Muscle layer of colon (tissue), 2 donors: ENCODE data around the gene RPTOR.
"Not testable (repeated sequence)": the region's sequence is repeated elsewhere in the genome, so short reads cannot be mapped to it uniquely, and the experiment has no call there.

Experiments used
- H3K27ac ChIP-seq: one replicate; pipeline ENCODE4 v1.7.0; 2013; ENCODE audit warnings: low read depth, mild to moderate bottlenecking, low read length, moderate library complexity
- H3K27me3 ChIP-seq, 2 donors: one replicate each; pipeline ENCODE4 v1.7.0; 2013; ENCODE audit warnings: low read length in 2 of 2, mild to moderate bottlenecking in 2 of 2; ENCODE audit not compliant: insufficient read depth in 2 of 2, control insufficient read depth in 1 of 2
- H3K36me3 ChIP-seq: one replicate; pipeline ENCODE4 v1.7.0; 2013; ENCODE audit warnings: mild to moderate bottlenecking, low read length; ENCODE audit not compliant: insufficient read depth
- H3K4me1 ChIP-seq: one replicate; pipeline ENCODE4 v1.7.0; 2013; ENCODE audit warnings: mild to moderate bottlenecking, low read length; ENCODE audit not compliant: insufficient read depth
- H3K4me3 ChIP-seq, 2 donors: one replicate each; pipeline ENCODE4 v1.7.0; 2013; ENCODE audit warnings: low read length in 2 of 2, low read depth in 1 of 2, mild to moderate bottlenecking in 1 of 2, moderate library complexity in 1 of 2
- H3K9ac ChIP-seq: one replicate; pipeline ENCODE4 v1.7.0; 2013; ENCODE audit warnings: low read length
- H3K9me3 ChIP-seq: one replicate; pipeline ENCODE4 v1.7.0; 2013; ENCODE audit warnings: mild to moderate bottlenecking, low read length
- donor health status: abdominal sarcoma.
- donor health status: Adenocarcinoma of cecum.

RPTOR gene

GRCh38 chr17:80874866-80875445 is 330.3 kb downstream of the RPTOR start:
- H3K27me3 ChIP-seq = no peaks in the 10 kb centered on the region
- H3K4me1 ChIP-seq = no peaks in the 10 kb centered on the region
- H3K27ac ChIP-seq = no peak overlapping the region

GRCh38 chr17:80875480-80875995 is 330.9 kb downstream of the RPTOR start:
- not testable (repeated sequence) for H3K27me3 ChIP-seq, H3K27ac ChIP-seq, H3K4me3 ChIP-seq, H3K9me3 ChIP-seq, H3K9ac ChIP-seq, H3K36me3 ChIP-seq, H3K4me1 ChIP-seq

More at GRCh38 chr17:80874866-80875445, 330.3 kb downstream of the RPTOR start:
- no peak overlapping the region for H3K9ac ChIP-seq
- no peaks in the 10 kb centered on the region for H3K36me3 ChIP-seq
- no peaks in the 10 kb centered on the region for H3K9me3 ChIP-seq
- H3K4me3 ChIP-seq = no peak overlapping the region

GRCh38 chr17:80876456-80876949 is 331.9 kb downstream of the RPTOR start:
- H3K36me3 ChIP-seq, H3K27me3 ChIP-seq: not testable (repeated sequence)

GRCh38 chr17:80876950-80877728 is 332.5 kb downstream of the RPTOR start:
- H3K36me3 ChIP-seq = peaks cover 6% of the 10 kb centered on the region
- no peak overlapping the region for H3K4me3 ChIP-seq
- H3K27ac ChIP-seq = no peak overlapping the region
- H3K27me3 ChIP-seq = no peaks in the 10 kb centered on the region
- no peaks in the 10 kb centered on the region for H3K4me1 ChIP-seq
- no peaks in the 10 kb centered on the region for H3K9me3 ChIP-seq
- H3K9ac ChIP-seq = no peak overlapping the region

More at GRCh38 chr17:80876456-80876949, 331.9 kb downstream of the RPTOR start:
- not testable (repeated sequence) for H3K4me1 ChIP-seq, H3K27ac ChIP-seq, H3K9me3 ChIP-seq, H3K4me3 ChIP-seq, H3K9ac ChIP-seq

GRCh38 chr17:80877729-80878303 is 333.2 kb downstream of the RPTOR start:
- H3K9ac ChIP-seq = no peak overlapping the region
- H3K4me1 ChIP-seq = no peaks in the 10 kb centered on the region
- peaks cover 10% of the 10 kb centered on the region for H3K36me3 ChIP-seq
- H3K27me3 ChIP-seq = no peaks in the 10 kb centered on the region
- H3K9me3 ChIP-seq = no peaks in the 10 kb centered on the region
- no peak overlapping the region for H3K4me3 ChIP-seq
- no peak overlapping the region for H3K27ac ChIP-seq

GRCh38 chr17:80878876-80879722 is 334.5 kb downstream of the RPTOR start:
- Histone ChIP-seq H3K4me1 (no peaks in the 10 kb centered on the region), H3K9me3 (no peaks in the 10 kb centered on the region), H3K36me3 (peaks cover 22% of the 10 kb centered on the region), H3K9ac (no peak overlapping the region), H3K27ac (no peak overlapping the region), H3K4me3 (no peak overlapping the region), H3K27me3 (no peaks in the 10 kb centered on the region)

- H3K9me3 ChIP-seq = no peaks in the 10 kb centered on the region
- no peak overlapping the region for H3K4me3 ChIP-seq
- no peak overlapping the region for H3K27ac ChIP-seq
- H3K27me3 ChIP-seq = no peaks in the 10 kb centered on the region
- H3K36me3 ChIP-seq = peaks cover 31% of the 10 kb centered on the region
- no peaks in the 10 kb centered on the region for H3K4me1 ChIP-seq
- H3K9ac ChIP-seq = no peak overlapping the region
Observed at GRCh38 chr17:80879723-80880647, 335.3 kb downstream of the RPTOR start.

- no peak overlapping the region for H3K9ac ChIP-seq
- no peaks in the 10 kb centered on the region for H3K27me3 ChIP-seq
- no peaks in the 10 kb centered on the region for H3K9me3 ChIP-seq
- no peaks in the 10 kb centered on the region for H3K4me1 ChIP-seq
- H3K4me3 ChIP-seq = no peak overlapping the region
- H3K36me3 ChIP-seq = peaks cover 37% of the 10 kb centered on the region
- no peak overlapping the region for H3K27ac ChIP-seq
Observed at GRCh38 chr17:80880648-80880985, 336.0 kb downstream of the RPTOR start.

- no peaks in the 10 kb centered on the region for H3K27me3 ChIP-seq
- no peaks in the 10 kb centered on the region for H3K4me1 ChIP-seq
- H3K36me3 ChIP-seq = peaks cover 37% of the 10 kb centered on the region
- H3K9ac ChIP-seq = no peak overlapping the region
- no peak overlapping the region for H3K27ac ChIP-seq
- H3K4me3 ChIP-seq = no peak overlapping the region
- no peaks in the 10 kb centered on the region for H3K9me3 ChIP-seq
Observed at GRCh38 chr17:80881306-80881705, 336.7 kb downstream of the RPTOR start.

- peaks cover 37% of the 10 kb centered on the region for H3K36me3 ChIP-seq
Observed at GRCh38 chr17:80882323-80882722, 337.7 kb downstream of the RPTOR start.

More at GRCh38 chr17:80882323-80882722, 337.7 kb downstream of the RPTOR start:
- no peak overlapping the region for H3K27ac ChIP-seq
- H3K4me3 ChIP-seq = no peak overlapping the region
- H3K9me3 ChIP-seq = no peaks in the 10 kb centered on the region
- no peaks in the 10 kb centered on the region for H3K4me1 ChIP-seq
- no peaks in the 10 kb centered on the region for H3K27me3 ChIP-seq
- H3K9ac ChIP-seq = no peak overlapping the region
